Prostate gland (tissue), 2 donors: Measurements from ENCODE around the gene ZNF496. TPM values are rescaled to one million over a fixed set of nuclear protein-coding genes. Genes with fewer than 3 reads are reported as not detected.
"Not testable (repeated sequence)": the region's sequence is repeated elsewhere in the genome, so short reads cannot be mapped to it uniquely, and the experiment has no call there.

Experiments
- DNase-seq: peaks from one replicate; pipeline ENCODE4 v3.0.0-alpha.2; 2019; ENCODE audit warnings: low spot score
- H3K27ac ChIP-seq, 2 donors: fragments of 200-600 bp; sonication (generic); 2 replicates each; pipeline ENCODE4 v1.5.1; 2017 to 2019
- H3K27me3 ChIP-seq: fragments of 200-600 bp; sonication (generic); replicated peaks from 2 replicates; pipeline ENCODE4 v1.5.1; 2019; ENCODE audit not compliant: insufficient read depth
- H3K36me3 ChIP-seq, 2 donors: fragments of 200-600 bp; sonication (generic); 1 replicate in 1 of 2; 2 replicates in 1 of 2; pipeline versions ENCODE4 v1.5.1 to v1.8.1; 2017 to 2019
- H3K4me1 ChIP-seq: fragments of 200-600 bp; sonication (generic); replicated peaks from 2 replicates; pipeline ENCODE4 v1.5.1; 2019
- H3K4me3 ChIP-seq, 2 donors: fragments of 200-600 bp; sonication (generic); 2 replicates each; pipeline ENCODE4 v1.5.1; 2017 to 2019
- H3K9me3 ChIP-seq: fragments of 200-600 bp; sonication (generic); 2 replicates; pipeline ENCODE4 v1.5.1; 2017
- CTCF ChIP-seq, 4 experiments: fragments of 200-600 bp in 2 of 4; fragments of 450-650 bp in 2 of 4; sonication (generic) in 2 of 4; IDR thresholded peaks; 1 replicate in 3 of 4; 2 replicates in 1 of 4; pipeline ENCODE4 v1.5.1; 2016 to 2019; ENCODE audit warnings: antibody characterized with exemption in 4 of 4, mild to moderate bottlenecking in 2 of 4, moderate library complexity in 2 of 4
- POLR2A ChIP-seq: fragments of 450-650 bp; IDR thresholded peaks from one replicate; pipeline ENCODE4 v1.6.1; 2016; ENCODE audit warnings: antibody characterized with exemption, mild to moderate bottlenecking
- POLR2AphosphoS5 ChIP-seq: sonication (generic); formaldehyde crosslinking; IDR thresholded peaks from one replicate; pipeline ENCODE4 v1.6.1; 2017; ENCODE audit warnings: antibody characterized with exemption
- WGBS: methylation state at CpG from one replicate; pipeline ENCODE4 v1.1.5; 2018; 5-methylcytosine and 5-hydroxymethylcytosine counted together
- intact Hi-C: fragments of 100-400 bp; cut with DNase I; formaldehyde crosslinking; loops from one replicate; pipeline ENCODE4 v1.14.2; 2022
- total RNA-seq, 2 donors: library from RNA; depleted of rRNA; stranded (reverse); fragments of >200 nt; gene quantifications; one replicate each; pipeline ENCODE4 v1.1.0, GENCODE V29; 2016

The ZNF496 gene
- total RNA-seq, 2 donors from 2014 or later, result 32.1 to 68.2 TPM

DNA sequence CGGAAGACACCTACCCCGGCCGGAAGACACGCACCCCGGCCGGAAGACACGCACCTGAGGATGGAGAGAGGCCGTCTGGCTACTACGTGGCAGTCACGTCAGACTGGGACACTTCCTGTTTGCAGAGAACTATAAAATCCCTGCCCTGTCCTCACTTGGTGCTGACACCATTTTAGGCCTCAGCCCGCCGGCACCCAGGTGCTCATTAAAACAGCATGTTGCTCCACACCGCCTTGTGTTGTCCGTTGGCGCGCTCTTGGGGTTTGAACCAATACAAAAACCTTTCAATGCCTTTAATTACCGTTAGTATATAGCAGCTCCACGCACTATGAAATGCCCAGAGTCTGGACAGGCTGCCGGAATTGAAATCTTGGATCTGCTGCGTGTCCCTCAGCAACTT, 41.1 kb downstream of the ZNF496 start:
- H3K27ac ChIP-seq, result no peak overlapping the region
- H3K36me3 ChIP-seq, result no peaks in the 10 kb centered on the region
- WGBS, result 91% methylated on average over 17 of the region's 20 CpGs
- no peaks in the 10 kb centered on the region for H3K9me3 ChIP-seq
- no peaks in the 10 kb centered on the region for H3K4me1 ChIP-seq
- TF ChIP-seq POLR2A (no peak), CTCF (IDR thresholded peaks at IDR 0.05) (no peak), POLR2AphosphoS5 (no peak)
- intact Hi-C loops, result no loop called here
- no peak for DNase-seq
- no peaks in the 10 kb centered on the region for H3K27me3 ChIP-seq
- no peak overlapping the region for H3K4me3 ChIP-seq

DNA sequence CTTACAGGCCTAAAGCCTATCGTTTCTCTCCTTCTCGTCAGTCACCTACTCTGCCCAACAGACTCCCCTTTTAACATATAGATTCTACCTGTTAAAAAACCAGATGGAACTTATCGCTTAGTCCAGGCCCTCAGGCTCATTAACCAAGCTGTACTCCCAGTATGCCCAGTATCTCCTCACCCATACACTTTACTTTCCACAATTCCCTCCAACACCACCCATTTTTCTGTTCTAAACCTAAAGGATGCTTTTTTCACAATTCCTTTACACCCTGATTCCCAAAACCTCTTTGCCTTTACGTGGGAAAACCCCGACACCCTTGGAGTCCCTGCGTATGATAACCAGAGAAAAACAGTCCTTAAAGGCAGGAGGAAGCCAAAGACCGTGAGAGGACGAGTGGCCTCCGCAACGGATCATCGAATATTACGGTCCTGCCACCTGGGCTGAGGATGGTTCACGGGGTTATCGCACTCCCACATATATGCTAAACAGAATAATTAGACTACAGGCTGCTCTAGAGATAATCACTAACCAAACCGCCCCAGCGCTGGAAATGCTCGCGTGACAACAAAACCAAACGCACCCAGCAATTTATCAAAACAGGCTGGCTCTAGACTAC, 42.3 kb downstream of the ZNF496 start:
- H3K4me1 ChIP-seq, DNase-seq, H3K36me3 ChIP-seq, H3K4me3 ChIP-seq, intact Hi-C loops, H3K27ac ChIP-seq, H3K27me3 ChIP-seq, H3K9me3 ChIP-seq: not testable (repeated sequence)
- WGBS, result 86% methylated on average over 19 of the region's 19 CpGs

DNA sequence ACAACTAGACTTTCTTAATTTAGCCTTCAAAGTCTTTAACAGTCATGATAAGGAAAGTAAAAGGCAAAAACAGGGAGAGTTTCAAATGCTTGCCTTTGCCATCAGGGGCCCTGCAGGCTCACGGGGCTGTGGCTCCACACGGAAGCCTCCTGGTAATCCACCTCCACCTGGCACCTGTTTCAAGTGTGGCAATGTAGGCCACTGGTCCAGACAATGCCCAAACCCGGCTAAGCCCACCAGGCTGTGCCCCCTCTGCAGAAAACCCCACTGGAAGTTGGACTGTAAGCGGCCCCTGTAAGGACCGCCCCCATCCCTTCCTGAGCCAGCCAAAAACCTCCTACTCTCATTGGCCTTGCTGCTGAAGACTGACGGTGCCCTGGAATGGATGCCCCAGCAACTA, 43.3 kb downstream of the ZNF496 start:
- H3K27me3 ChIP-seq, result no peaks in the 10 kb centered on the region
- no peaks in the 10 kb centered on the region for H3K36me3 ChIP-seq
- no peaks in the 10 kb centered on the region for H3K9me3 ChIP-seq
- no peak for DNase-seq
- no peak overlapping the region for H3K4me3 ChIP-seq
- TF ChIP-seq POLR2A (no peak), CTCF (IDR thresholded peaks at IDR 0.05) (no peak), POLR2AphosphoS5 (no peak)
- WGBS, result 92% methylated on average over 6 of the region's 6 CpGs
- intact Hi-C loops, result no loop called here
- no peaks in the 10 kb centered on the region for H3K4me1 ChIP-seq
- no peak overlapping the region for H3K27ac ChIP-seq

DNA sequence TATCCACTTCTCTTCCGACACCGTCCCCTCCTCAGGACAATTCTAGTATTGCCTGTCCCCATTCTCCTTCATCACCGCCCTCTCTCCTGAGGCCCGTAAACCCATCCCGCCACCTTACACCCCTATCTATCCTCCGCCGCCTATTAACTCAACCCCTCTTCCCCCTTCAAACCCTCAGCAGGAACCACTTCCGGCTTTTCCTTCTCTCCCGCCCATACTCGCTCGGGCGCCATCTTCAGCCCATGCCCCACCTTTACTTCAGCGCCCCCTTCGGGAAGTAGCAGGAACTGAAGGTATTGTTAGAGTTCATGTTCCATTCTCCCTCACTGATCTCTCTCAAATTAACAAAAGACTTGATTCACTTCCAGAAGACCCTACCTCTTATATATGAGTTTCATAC, 44.2 kb downstream of the ZNF496 start:
- no peaks in the 10 kb centered on the region for H3K36me3 ChIP-seq
- H3K9me3 ChIP-seq, result no peaks in the 10 kb centered on the region
- DNase-seq, result no peak
- no peak overlapping the region for H3K27ac ChIP-seq
- WGBS, result 94% methylated on average over 14 of the region's 14 CpGs
- H3K4me3 ChIP-seq, result no peak overlapping the region
- intact Hi-C loops, result no loop called here
- no peaks in the 10 kb centered on the region for H3K4me1 ChIP-seq
- no peaks in the 10 kb centered on the region for H3K27me3 ChIP-seq
- TF ChIP-seq CTCF (IDR thresholded peaks at IDR 0.05) (no peak), POLR2AphosphoS5 (no peak), POLR2A (no peak)

- Histone ChIP-seq H3K9me3 (no peaks in the 10 kb centered on the region), H3K4me3 (no peak overlapping the region), H3K27me3 (no peaks in the 10 kb centered on the region), H3K4me1 (no peaks in the 10 kb centered on the region), H3K36me3 (no peaks in the 10 kb centered on the region), H3K27ac (no peak overlapping the region)
- DNase-seq, result no peak
- WGBS, result 96% methylated on average over 23 of the region's 23 CpGs
- intact Hi-C loops, result no loop called here
- no peak for TF ChIP-seq POLR2AphosphoS5
Measured at GRCh38 chr1:247286134-247286670, 45.5 kb downstream of the ZNF496 start.

- no peak overlapping the region for H3K27ac ChIP-seq
- H3K36me3 ChIP-seq, result no peaks in the 10 kb centered on the region
- H3K4me3 ChIP-seq, result no peak overlapping the region
- no peaks in the 10 kb centered on the region for H3K9me3 ChIP-seq
- no peak for DNase-seq
- WGBS, result 55% methylated on average over 5 of the region's 5 CpGs
- no peak for TF ChIP-seq CTCF (IDR thresholded peaks at IDR 0.05)
- no peak for TF ChIP-seq POLR2AphosphoS5
- no peak for TF ChIP-seq POLR2A
- no peaks in the 10 kb centered on the region for H3K4me1 ChIP-seq
- intact Hi-C loops, result no loop called here
- no peaks in the 10 kb centered on the region for H3K27me3 ChIP-seq
Measured at GRCh38 chr1:247281001-247281574, 50.6 kb downstream of the ZNF496 start.
